Glutamatergic neuron (in vitro differentiated cells): Measurements from ENCODE around the gene SLC39A10. TPM values are rescaled to one million over a fixed set of nuclear protein-coding genes. Genes with fewer than 3 reads are reported as not detected.

Experiments
- DNase-seq: peaks from one replicate; pipeline ENCODE4 v3.0.0; 2022
- H3K27ac Mint-ChIP-seq: one replicate; pipeline ENCODE4 v1.8.0; 2020; ENCODE audit warnings: mild to moderate bottlenecking, mixed read lengths, inconsistent platforms; ENCODE audit not compliant: unreplicated experiment
- H3K27me3 Mint-ChIP-seq: one replicate; pipeline ENCODE4 v1.8.0; 2020; ENCODE audit warnings: mild to moderate bottlenecking, moderate library complexity, mixed read lengths, inconsistent platforms; ENCODE audit not compliant: unreplicated experiment
- H3K36me3 Mint-ChIP-seq: one replicate; pipeline ENCODE4 v1.8.0; 2020; ENCODE audit warnings: mild to moderate bottlenecking, mixed read lengths, inconsistent platforms; ENCODE audit not compliant: unreplicated experiment
- H3K4me1 Mint-ChIP-seq: one replicate; pipeline ENCODE4 v1.8.0; 2020; ENCODE audit warnings: mild to moderate bottlenecking, low read depth, mixed read lengths, inconsistent platforms; ENCODE audit not compliant: unreplicated experiment
- H3K4me3 Mint-ChIP-seq: one replicate; pipeline ENCODE4 v1.8.0; 2020; ENCODE audit warnings: mild to moderate bottlenecking, mixed read lengths, inconsistent platforms; ENCODE audit not compliant: unreplicated experiment
- H3K9me3 Mint-ChIP-seq: one replicate; pipeline ENCODE4 v1.8.0; 2020; ENCODE audit warnings: mild to moderate bottlenecking, moderate library complexity, mixed read lengths, inconsistent platforms; ENCODE audit not compliant: unreplicated experiment
- total RNA-seq: library from RNA; stranded (reverse); fragmentation: NEBNext Ultra II Directional; extraction: Animal tissue kit (Norgen Biotek cat#: 25700); gene quantifications from one replicate; pipeline ENCODE4 v1.2.1, GENCODE V29; 2021; ENCODE audit not compliant: unreplicated experiment
- TF ChIP-seq, protein P1 (sequence below): fragments of 200-600 bp; sonication (generic); IDR thresholded peaks from one replicate; pipeline ENCODE4 v1.5.0; 2021; ENCODE audit not compliant: partially characterized antibody, unreplicated experiment

Gene SLC39A10
- total RNA-seq, 1 donor from 2014 or later: 102 TPM

DNA sequence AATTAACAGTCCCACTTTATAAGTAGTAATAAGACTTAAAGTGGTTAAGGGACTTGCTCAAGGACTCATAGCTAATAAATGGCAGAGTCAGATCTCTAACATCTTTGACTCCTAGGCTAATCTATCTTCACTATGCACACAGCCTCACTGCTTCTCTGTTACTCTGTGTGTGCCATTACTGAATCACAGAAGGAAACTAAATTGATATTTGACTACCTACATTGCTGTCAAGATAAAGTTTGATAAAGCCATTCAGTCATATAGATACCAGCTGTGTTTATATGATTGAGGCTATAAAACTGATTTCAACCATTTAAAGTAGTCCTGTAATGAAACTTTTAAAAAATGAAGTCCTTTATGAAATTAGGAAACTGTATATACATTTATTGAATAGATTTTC is 10.9 kb downstream of the SLC39A10 start:
- Mint-ChIP-seq H3K27ac (no peak overlapping the region), H3K4me1 (peaks cover 16% of the 10 kb centered on the region), H3K4me3 (no peak overlapping the region), H3K27me3 (no peaks in the 10 kb centered on the region), H3K9me3 (no peaks in the 10 kb centered on the region), H3K36me3 (no peaks in the 10 kb centered on the region)
- no peak for DNase-seq
- TF ChIP-seq, protein P1, sequence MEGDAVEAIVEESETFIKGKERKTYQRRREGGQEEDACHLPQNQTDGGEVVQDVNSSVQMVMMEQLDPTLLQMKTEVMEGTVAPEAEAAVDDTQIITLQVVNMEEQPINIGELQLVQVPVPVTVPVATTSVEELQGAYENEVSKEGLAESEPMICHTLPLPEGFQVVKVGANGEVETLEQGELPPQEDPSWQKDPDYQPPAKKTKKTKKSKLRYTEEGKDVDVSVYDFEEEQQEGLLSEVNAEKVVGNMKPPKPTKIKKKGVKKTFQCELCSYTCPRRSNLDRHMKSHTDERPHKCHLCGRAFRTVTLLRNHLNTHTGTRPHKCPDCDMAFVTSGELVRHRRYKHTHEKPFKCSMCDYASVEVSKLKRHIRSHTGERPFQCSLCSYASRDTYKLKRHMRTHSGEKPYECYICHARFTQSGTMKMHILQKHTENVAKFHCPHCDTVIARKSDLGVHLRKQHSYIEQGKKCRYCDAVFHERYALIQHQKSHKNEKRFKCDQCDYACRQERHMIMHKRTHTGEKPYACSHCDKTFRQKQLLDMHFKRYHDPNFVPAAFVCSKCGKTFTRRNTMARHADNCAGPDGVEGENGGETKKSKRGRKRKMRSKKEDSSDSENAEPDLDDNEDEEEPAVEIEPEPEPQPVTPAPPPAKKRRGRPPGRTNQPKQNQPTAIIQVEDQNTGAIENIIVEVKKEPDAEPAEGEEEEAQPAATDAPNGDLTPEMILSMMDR: no peak

DNA sequence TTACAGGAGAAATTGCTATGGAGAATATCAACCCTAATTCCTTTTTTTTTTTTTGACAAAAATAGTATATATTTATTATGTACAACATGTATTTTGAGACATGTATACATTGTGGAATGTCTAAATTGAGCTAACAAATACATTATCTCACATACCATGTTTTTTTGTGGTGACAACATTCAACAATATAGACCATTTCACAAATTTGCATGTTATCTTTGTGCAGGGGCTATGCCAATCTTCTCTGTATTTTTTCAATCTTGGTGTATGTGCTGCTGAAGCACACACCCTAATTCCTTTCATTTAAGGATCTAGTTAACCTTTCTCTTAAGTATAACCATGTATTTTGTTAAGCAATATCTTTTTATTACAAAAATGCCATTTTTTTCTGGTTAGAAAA is 13.2 kb downstream of the SLC39A10 start:
- Mint-ChIP-seq H3K4me3 (no peak overlapping the region), H3K27me3 (no peaks in the 10 kb centered on the region), H3K9me3 (no peaks in the 10 kb centered on the region), H3K4me1 (peaks cover 16% of the 10 kb centered on the region), H3K36me3 (no peaks in the 10 kb centered on the region), H3K27ac (no peak overlapping the region)
- TF ChIP-seq, protein P1: no peak
- DNase-seq: no peak

DNA sequence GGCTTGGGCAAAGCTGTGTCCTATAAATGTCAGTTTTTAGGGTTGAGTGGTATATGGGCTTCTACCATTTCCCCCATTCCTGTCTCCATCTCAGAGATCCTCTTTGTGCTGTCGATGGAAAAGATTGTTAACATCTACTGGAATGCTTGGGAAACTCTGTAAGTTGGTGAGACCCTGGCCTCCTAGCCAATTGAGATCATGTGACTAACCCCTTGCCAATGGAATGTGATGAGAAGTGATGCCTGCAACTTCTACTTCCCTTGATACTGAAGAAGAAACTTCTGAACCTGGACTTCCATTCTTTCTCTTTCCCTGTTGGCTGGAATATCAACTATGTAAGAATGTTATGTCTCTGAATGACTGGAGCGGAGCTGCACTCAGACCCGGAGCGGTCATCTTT is 14.5 kb downstream of the SLC39A10 start:
- peaks cover 8% of the 10 kb centered on the region for H3K4me1 Mint-ChIP-seq
- no peak overlapping the region for H3K27ac Mint-ChIP-seq
- TF ChIP-seq, protein P1: no peak
- no peaks in the 10 kb centered on the region for H3K36me3 Mint-ChIP-seq
- H3K4me3 Mint-ChIP-seq: no peak overlapping the region
- no peaks in the 10 kb centered on the region for H3K9me3 Mint-ChIP-seq
- DNase-seq: no peak
- H3K27me3 Mint-ChIP-seq: no peaks in the 10 kb centered on the region

DNA sequence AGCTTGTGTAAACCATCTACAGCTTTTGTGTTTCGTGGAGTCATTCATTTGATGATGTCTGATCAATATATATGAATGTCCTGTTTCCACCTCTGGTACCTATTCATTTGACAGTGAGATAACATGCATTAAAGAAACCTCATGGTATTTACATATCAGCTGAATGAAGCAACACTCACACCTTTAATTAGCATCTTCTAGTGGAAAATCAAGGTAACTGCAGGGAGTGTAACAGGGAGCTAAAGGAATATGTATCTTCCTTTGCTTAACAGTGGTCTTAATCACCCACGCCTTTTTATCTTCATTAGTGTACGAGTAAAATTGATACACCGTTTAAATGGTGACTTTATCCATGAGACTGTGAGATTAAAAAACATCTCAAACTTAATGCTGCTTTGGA is 15.6 kb downstream of the SLC39A10 start:
- Mint-ChIP-seq H3K4me1 (no peaks in the 10 kb centered on the region), H3K36me3 (no peaks in the 10 kb centered on the region), H3K4me3 (no peak overlapping the region), H3K27ac (no peak overlapping the region), H3K9me3 (no peaks in the 10 kb centered on the region), H3K27me3 (no peaks in the 10 kb centered on the region)
- no peak for DNase-seq
- TF ChIP-seq, protein P1: peak; percentile 33

DNA sequence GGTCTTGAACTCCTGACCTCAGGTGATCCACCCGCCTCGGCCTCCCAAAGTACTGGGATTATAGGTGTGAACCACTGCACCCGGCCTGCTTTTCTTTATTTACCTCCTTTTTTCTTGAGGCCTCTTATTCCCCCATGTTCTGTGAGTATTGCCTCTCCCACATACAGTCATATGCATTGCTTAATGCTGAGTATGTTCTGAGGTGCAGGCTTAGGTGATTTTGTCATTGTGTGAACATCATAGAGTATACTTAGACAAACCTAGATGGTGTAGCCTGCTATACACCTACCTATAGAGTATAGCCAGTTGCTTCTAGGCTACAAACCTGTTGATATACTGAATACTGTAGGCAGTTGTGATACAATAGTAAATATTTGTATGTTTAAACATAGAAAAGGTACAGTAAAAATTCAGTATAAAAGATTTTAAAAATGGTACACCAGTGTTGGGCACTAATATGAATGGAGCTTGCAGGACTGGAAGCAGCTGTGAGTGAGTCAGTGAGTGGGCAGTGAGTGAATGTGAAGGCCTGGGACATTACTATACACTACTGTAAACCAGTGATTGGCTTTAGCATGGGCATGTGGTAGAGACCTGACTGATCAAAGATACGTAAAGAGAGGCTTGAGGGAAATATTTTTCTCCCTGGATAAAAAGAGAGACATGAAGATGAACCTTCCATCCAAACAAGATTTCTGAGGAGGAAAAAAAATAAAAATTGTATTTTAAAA is 17.6 kb downstream of the SLC39A10 start:
- no peak for DNase-seq
- H3K36me3 Mint-ChIP-seq: no peaks in the 10 kb centered on the region
- H3K27ac Mint-ChIP-seq: no peak overlapping the region
- H3K4me3 Mint-ChIP-seq: no peak overlapping the region
- H3K27me3 Mint-ChIP-seq: no peaks in the 10 kb centered on the region
- no peaks in the 10 kb centered on the region for H3K4me1 Mint-ChIP-seq
- TF ChIP-seq, protein P1: no peak
- no peaks in the 10 kb centered on the region for H3K9me3 Mint-ChIP-seq
